Activated naive CD4-positive, alpha-beta T cell treated with anti-CD3 and anti-CD28 coated beads, Interleukin-2, amount 10 ng/mL, durations not matched to agents 7 days and 5 days (primary cell): ENCODE data around the gene TPGS1.
"Not testable (repeated sequence)": the region's sequence is repeated elsewhere in the genome, so short reads cannot be mapped to it uniquely, and the experiment has no call there.

Experiments used
- CTCF ChIA-PET: fragments of 350-600 bp; sonication (Branson Sonifier 250); formaldehyde crosslinking; loops from one replicate; lab custom pipeline; 2021; ENCODE audit warnings: antibody characterized with exemption; lab: Charles Lee
- DNase-seq: peaks from one replicate; pipeline ENCODE4 v3.0.0-alpha.2; 2020
- H3K27ac Mint-ChIP-seq: one replicate; pipeline ENCODE4 v1.8.0; 2021; ENCODE audit warnings: mild to moderate bottlenecking, moderate library complexity, mixed read lengths
- H3K27me3 Mint-ChIP-seq: one replicate; pipeline ENCODE4 v1.8.0; 2021; ENCODE audit warnings: mild to moderate bottlenecking, mixed read lengths
- H3K36me3 Mint-ChIP-seq: one replicate; pipeline ENCODE4 v1.8.0; 2021; ENCODE audit warnings: mixed read lengths
- H3K4me1 Mint-ChIP-seq: one replicate; pipeline ENCODE4 v1.8.0; 2021; ENCODE audit warnings: mixed read lengths
- H3K4me3 Mint-ChIP-seq: one replicate; pipeline ENCODE4 v1.8.0; 2021; ENCODE audit warnings: mild to moderate bottlenecking, moderate library complexity, mixed read lengths
- H3K9me3 Mint-ChIP-seq: one replicate; pipeline ENCODE4 v1.8.0; 2021; ENCODE audit warnings: mixed read lengths

Gene TPGS1

GRCh38 chr19:469833-470232, 37.5 kb upstream of the TPGS1 start:
- DNase-seq = no peak
- H3K36me3 Mint-ChIP-seq = no peaks in the 10 kb centered on the region
- H3K4me3 Mint-ChIP-seq = no peak overlapping the region
- no peaks in the 10 kb centered on the region for H3K9me3 Mint-ChIP-seq
- CTCF ChIA-PET = no interaction called here
- no peak overlapping the region for H3K27ac Mint-ChIP-seq
- no peaks in the 10 kb centered on the region for H3K27me3 Mint-ChIP-seq
- no peaks in the 10 kb centered on the region for H3K4me1 Mint-ChIP-seq

- Mint-ChIP-seq H3K4me3 (no peak overlapping the region), H3K9me3 (no peaks in the 10 kb centered on the region), H3K27me3 (peaks cover 3% of the 10 kb centered on the region), H3K27ac (no peak overlapping the region), H3K36me3 (no peaks in the 10 kb centered on the region), H3K4me1 (no peaks in the 10 kb centered on the region)
- no peak for DNase-seq
- CTCF ChIA-PET = no interaction called here
Observed at GRCh38 chr19:470701-471100, 36.6 kb upstream of the TPGS1 start.

GRCh38 chr19:472005-472858, 35.1 kb upstream of the TPGS1 start:
- no peaks in the 10 kb centered on the region for H3K9me3 Mint-ChIP-seq
- no peaks in the 10 kb centered on the region for H3K4me1 Mint-ChIP-seq
- no peak overlapping the region for H3K4me3 Mint-ChIP-seq
- CTCF ChIA-PET = no interaction called here
- H3K27me3 Mint-ChIP-seq = peaks cover 3% of the 10 kb centered on the region
- DNase-seq = no peak
- no peaks in the 10 kb centered on the region for H3K36me3 Mint-ChIP-seq
- no peak overlapping the region for H3K27ac Mint-ChIP-seq

- H3K27ac Mint-ChIP-seq = no peak overlapping the region
- no peak for DNase-seq
- peaks cover 3% of the 10 kb centered on the region for H3K27me3 Mint-ChIP-seq
- no peaks in the 10 kb centered on the region for H3K9me3 Mint-ChIP-seq
- H3K4me3 Mint-ChIP-seq = no peak overlapping the region
- CTCF ChIA-PET = no interaction called here
- no peaks in the 10 kb centered on the region for H3K4me1 Mint-ChIP-seq
- no peaks in the 10 kb centered on the region for H3K36me3 Mint-ChIP-seq
Observed at GRCh38 chr19:474126-475078, 32.9 kb upstream of the TPGS1 start.

- no peak overlapping the region for H3K27ac Mint-ChIP-seq
- peaks cover 11% of the 10 kb centered on the region for H3K27me3 Mint-ChIP-seq
Observed at GRCh38 chr19:475360-475759, 31.9 kb upstream of the TPGS1 start.

GRCh38 chr19:478236-478903, 28.9 kb upstream of the TPGS1 start:
- no peak overlapping the region for H3K27ac Mint-ChIP-seq
- H3K36me3 Mint-ChIP-seq = peaks cover 16% of the 10 kb centered on the region
- no peak for DNase-seq
- peaks cover 25% of the 10 kb centered on the region for H3K27me3 Mint-ChIP-seq
- no peak overlapping the region for H3K4me3 Mint-ChIP-seq
- H3K4me1 Mint-ChIP-seq = peaks cover 2% of the 10 kb centered on the region
- peaks cover 18% of the 10 kb centered on the region for H3K9me3 Mint-ChIP-seq
- CTCF ChIA-PET = no interaction called here

More at GRCh38 chr19:475360-475759, 31.9 kb upstream of the TPGS1 start:
- DNase-seq = no peak
- no peak overlapping the region for H3K4me3 Mint-ChIP-seq
- H3K36me3 Mint-ChIP-seq = peaks cover 6% of the 10 kb centered on the region
- CTCF ChIA-PET = no interaction called here
- H3K9me3 Mint-ChIP-seq = peaks cover 6% of the 10 kb centered on the region
- H3K4me1 Mint-ChIP-seq = peaks cover under 1% of the 10 kb centered on the region

GRCh38 chr19:478976-479375, 28.3 kb upstream of the TPGS1 start:
- no peak overlapping the region for H3K4me3 Mint-ChIP-seq
- H3K27ac Mint-ChIP-seq = peak overlapping the region; percentile 37
- DNase-seq = no peak
- H3K4me1 Mint-ChIP-seq = peaks cover 2% of the 10 kb centered on the region
- H3K9me3 Mint-ChIP-seq = peaks cover 21% of the 10 kb centered on the region
- CTCF ChIA-PET = interaction anchor here (1.1 kb wide), 1 partner anchor 28 kb away, joined by 3 read pairs; no protein-coding TSS in a partner anchor
- peaks cover 18% of the 10 kb centered on the region for H3K36me3 Mint-ChIP-seq
- peaks cover 30% of the 10 kb centered on the region for H3K27me3 Mint-ChIP-seq

- CTCF ChIA-PET = interaction anchor here (1.1 kb wide), 1 partner anchor 27 kb away, joined by 3 read pairs; no protein-coding TSS in a partner anchor
- peaks cover 41% of the 10 kb centered on the region for H3K27me3 Mint-ChIP-seq
Observed at GRCh38 chr19:480016-480855, 27.1 kb upstream of the TPGS1 start.

GRCh38 chr19:481100-481499, 26.2 kb upstream of the TPGS1 start:
- H3K27ac Mint-ChIP-seq = peak overlapping the region; percentile 81
- H3K9me3 Mint-ChIP-seq = peaks cover 21% of the 10 kb centered on the region
- peaks cover 18% of the 10 kb centered on the region for H3K36me3 Mint-ChIP-seq
- CTCF ChIA-PET, H3K4me1 Mint-ChIP-seq, DNase-seq: not testable (repeated sequence)
- peaks cover 47% of the 10 kb centered on the region for H3K27me3 Mint-ChIP-seq
- H3K4me3 Mint-ChIP-seq = peak overlapping the region; percentile 49

More at GRCh38 chr19:480016-480855, 27.1 kb upstream of the TPGS1 start:
- Mint-ChIP-seq H3K36me3 (peaks cover 18% of the 10 kb centered on the region), H3K27ac (peak overlapping the region; percentile 81), H3K4me3 (peak overlapping the region; percentile 49), H3K4me1 (peaks cover 2% of the 10 kb centered on the region), H3K9me3 (peaks cover 21% of the 10 kb centered on the region)
- peak; percentile 45 for DNase-seq

- no peak for DNase-seq
- Mint-ChIP-seq H3K9me3 (peaks cover 21% of the 10 kb centered on the region), H3K27ac (no peak overlapping the region), H3K27me3 (peaks cover 50% of the 10 kb centered on the region), H3K36me3 (peaks cover 18% of the 10 kb centered on the region), H3K4me1 (peaks cover 2% of the 10 kb centered on the region), H3K4me3 (no peak overlapping the region)
- CTCF ChIA-PET = no interaction called here
Observed at GRCh38 chr19:482186-483041, 24.9 kb upstream of the TPGS1 start.

GRCh38 chr19:483332-484072, 23.8 kb upstream of the TPGS1 start:
- Mint-ChIP-seq H3K9me3 (peaks cover 21% of the 10 kb centered on the region), H3K36me3 (peaks cover 18% of the 10 kb centered on the region), H3K27me3 (peaks cover 50% of the 10 kb centered on the region), H3K27ac (no peak overlapping the region), H3K4me1 (peaks cover 7% of the 10 kb centered on the region), H3K4me3 (no peak overlapping the region)
- CTCF ChIA-PET = no interaction called here
- DNase-seq = no peak

GRCh38 chr19:484494-484893, 22.8 kb upstream of the TPGS1 start:
- peaks cover 18% of the 10 kb centered on the region for H3K36me3 Mint-ChIP-seq
- H3K4me3 Mint-ChIP-seq = no peak overlapping the region
- CTCF ChIA-PET = no interaction called here
- H3K27ac Mint-ChIP-seq = no peak overlapping the region
- peaks cover 50% of the 10 kb centered on the region for H3K27me3 Mint-ChIP-seq
- peaks cover 8% of the 10 kb centered on the region for H3K4me1 Mint-ChIP-seq
- H3K9me3 Mint-ChIP-seq = peaks cover 21% of the 10 kb centered on the region
- DNase-seq = no peak
